B cell (primary cell): Measurements from ENCODE around the gene CCDC102A. TPM values are rescaled to one million over a fixed set of nuclear protein-coding genes. Genes with fewer than 3 reads are reported as not detected.

Source experiments
- ATAC-seq: fragments of 200-7000 bp; cut with Tn5 transposase; one replicate; pipeline ENCODE4 v1.10.0; 2021; ENCODE audit warnings: low read depth, mild to moderate bottlenecking, moderate number of reproducible peaks, moderate library complexity
- CTCF ChIA-PET: fragments of 350-600 bp; sonication (Branson Sonifier 250); formaldehyde crosslinking; loops from one replicate; lab custom pipeline; 2021; ENCODE audit warnings: antibody characterized with exemption, inconsistent platforms; lab: Charles Lee
- POLR2A ChIA-PET: fragments of 350-600 bp; sonication (Branson Sonifier 250); formaldehyde crosslinking; loops from one replicate; lab custom pipeline; 2021; ENCODE audit warnings: antibody characterized with exemption; lab: Charles Lee
- DNase-seq: peaks from one replicate; pipeline ENCODE4 v3.0.0; 2013
- H2AFZ ChIP-seq: 2 replicates; pipeline ENCODE4 v1.6.1; 2012; ENCODE audit warnings: mild to moderate bottlenecking, low read depth, low read length; ENCODE audit not compliant: insufficient read depth, poor library complexity, severe bottlenecking
- H3K27ac ChIP-seq, 2 donors: 1 replicate in 1 of 2; 2 replicates in 1 of 2; pipeline ENCODE4 v1.5.1; 2012 to 2013; ENCODE audit warnings: low read length in 2 of 2, mild to moderate bottlenecking in 2 of 2, moderate library complexity in 1 of 2
- H3K27me3 ChIP-seq, 4 experiments: fragments of 200-600 bp in 1 of 4; sonication (generic) in 1 of 4; replicated peaks in 1 of 4; 1 replicate in 2 of 4; 2 replicates in 2 of 4; pipeline versions ENCODE4 v1.6.1 to v1.7.0; 2013 to 2016; ENCODE audit warnings: low read length in 3 of 4, mild to moderate bottlenecking in 2 of 4, mixed read lengths in 1 of 4, moderate library complexity in 1 of 4; ENCODE audit not compliant: insufficient read depth in 4 of 4, control insufficient read depth in 3 of 4; ENCODE audit errors: control extremely low read depth in 1 of 4
- H3K36me3 ChIP-seq, 2 experiments: replicated peaks in 1 of 2; 1 replicate in 1 of 2; 2 replicates in 1 of 2; pipeline versions ENCODE4 v1.6.1 to v1.7.1; 2013; ENCODE audit warnings: low read length in 1 of 2; ENCODE audit not compliant: insufficient read depth in 2 of 2, control insufficient read depth in 1 of 2; ENCODE audit errors: control extremely low read depth in 1 of 2, extremely low read depth in 1 of 2
- H3K4me1 ChIP-seq, 2 donors: fragments of 200-600 bp in 1 of 2; sonication (generic) in 1 of 2; 1 replicate in 1 of 2; 2 replicates in 1 of 2; pipeline versions ENCODE4 v1.5.1 to v1.6.1; 2013 to 2017; ENCODE audit warnings: low read length in 2 of 2; ENCODE audit not compliant: control insufficient read depth in 2 of 2, insufficient read depth in 2 of 2
- H3K4me2 ChIP-seq: replicated peaks from 2 replicates; pipeline ENCODE3; 2012; ENCODE audit warnings: mild to moderate bottlenecking, low read depth, low read length; ENCODE audit not compliant: poor library complexity, severe bottlenecking
- H3K4me3 ChIP-seq, 5 experiments: fragments of 200-600 bp in 1 of 5; sonication (generic) in 1 of 5; 1 replicate in 3 of 5; 2 replicates in 2 of 5; pipeline versions ENCODE4 v1.5.1 to v1.7.0; 2011 to 2016; ENCODE audit warnings: low read length in 4 of 5, mild to moderate bottlenecking in 4 of 5, low read depth in 2 of 5, control low read depth in 1 of 5, moderate library complexity in 1 of 5; ENCODE audit not compliant: insufficient read depth in 1 of 5; ENCODE audit errors: control extremely low read depth in 1 of 5, extremely low read depth in 1 of 5
- H3K79me2 ChIP-seq: fragments of 200-600 bp; sonication (generic); one replicate; pipeline ENCODE4 v1.6.0; 2016; ENCODE audit warnings: low read length; ENCODE audit not compliant: control insufficient read depth, insufficient read depth
- H3K9ac ChIP-seq: fragments of 200-600 bp; sonication (generic); 2 replicates; pipeline ENCODE4 v1.6.1; 2017; ENCODE audit warnings: mild to moderate bottlenecking, low read length, moderate library complexity
- H3K9me3 ChIP-seq, 3 donors: one replicate each; pipeline versions ENCODE4 v1.6.1 to v1.7.1; 2013; ENCODE audit warnings: low read length in 2 of 3; ENCODE audit not compliant: control insufficient read depth in 2 of 3, insufficient read depth in 1 of 3; ENCODE audit errors: control extremely low read depth in 1 of 3
- H4K20me1 ChIP-seq: 2 replicates; pipeline ENCODE4 v1.6.0; 2012; ENCODE audit warnings: mild to moderate bottlenecking, low read length; ENCODE audit not compliant: insufficient read depth, control insufficient read depth, poor library complexity, severe bottlenecking
- H3K27ac Mint-ChIP-seq: one replicate; pipeline ENCODE4 v1.8.0; 2021; ENCODE audit warnings: mixed read lengths
- H3K27me3 Mint-ChIP-seq: one replicate; pipeline ENCODE4 v1.8.0; 2021; ENCODE audit warnings: mixed read lengths
- H3K4me1 Mint-ChIP-seq: one replicate; pipeline ENCODE4 v1.8.0; 2021; ENCODE audit warnings: mixed read lengths
- H3K4me3 Mint-ChIP-seq: one replicate; pipeline ENCODE4 v1.8.0; 2021; ENCODE audit warnings: mixed read lengths
- H3K9me3 Mint-ChIP-seq: one replicate; pipeline ENCODE4 v1.8.0; 2022; ENCODE audit warnings: mixed read lengths; ENCODE audit not compliant: insufficient read depth
- EZH2 ChIP-seq: IDR thresholded peaks from 2 replicates; pipeline ENCODE4 v1.6.1; 2012; ENCODE audit warnings: borderline replicate concordance, low read depth, mild to moderate bottlenecking, moderate library complexity, low read length; ENCODE audit not compliant: insufficient read depth, poor library complexity, severe bottlenecking
- WGBS: methylation state at CpG from one replicate; pipeline ENCODE4 v1.1.5; 2013; ENCODE audit warnings: missing lambda C conversion rate; ENCODE audit not compliant: insufficient coverage; 5-methylcytosine and 5-hydroxymethylcytosine counted together
- intact Hi-C: fragments of 100-400 bp; cut with micrococcal nuclease; formaldehyde crosslinking; loops from one replicate; pipeline ENCODE4 v1.10.0; 2022
- polyA plus RNA-seq: library from polyadenylated mRNA; depleted of rRNA; stranded (reverse); fragments of >200 nt; gene quantifications from 2 replicates; pipeline ENCODE4 v1.2.3, GENCODE V29; 2012
- total RNA-seq, 2 donors: library from RNA; stranded (reverse); fragments of 120-200 nt in 1 of 2; gene quantifications; 1 replicate in 1 of 2; 2 replicates in 1 of 2; pipeline versions ENCODE4 v1.2.3 to v1.2.4, GENCODE V29; 2013 to 2022
- TF ChIP-seq, protein P1 (sequence below): fragments of 200-600 bp; IDR thresholded peaks from one replicate; pipeline ENCODE4 v1.8.0; 2022; ENCODE audit warnings: antibody characterized with exemption, mild to moderate bottlenecking

Gene CCDC102A
- total and polyA plus RNA-seq, 2 donors (not counting 1 experiment from before 2014, with no cell fraction given) = 14.5 to 14.7 TPM

DNA sequence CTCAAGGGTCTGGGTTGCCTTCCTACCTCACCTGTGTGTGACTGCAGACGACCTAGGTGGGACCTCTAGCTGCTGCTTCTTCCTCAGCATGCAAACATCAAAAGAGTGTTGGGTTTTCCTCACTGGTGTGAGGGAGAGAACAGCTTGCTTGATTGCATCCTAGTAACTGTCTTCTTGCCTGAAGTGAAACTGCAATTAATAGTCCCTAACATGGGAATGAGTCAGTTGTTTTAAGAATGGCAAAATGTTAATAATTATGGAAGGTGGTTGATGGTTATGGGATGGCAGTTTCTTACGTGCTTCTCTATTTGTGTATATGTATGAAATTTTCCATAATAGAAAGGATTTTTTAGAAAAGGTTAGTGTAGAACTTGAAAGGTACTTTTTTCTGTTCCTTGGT, 68.0 kb downstream of the CCDC102A start:
- peaks cover 7 to 8% of the 10 kb centered on the region in 2 donors for H3K4me1 ChIP-seq
- Mint-ChIP-seq H3K4me3 (no peak overlapping the region), H3K9me3 (no peaks in the 10 kb centered on the region), H3K27ac (no peak overlapping the region), H3K4me1 (peaks cover 21% of the 10 kb centered on the region), H3K27me3 (no peaks in the 10 kb centered on the region)
- peaks cover 12 to 74% of the 10 kb centered on the region in 2 experiments for H3K36me3 ChIP-seq
- no peak overlapping the region for H3K9ac ChIP-seq
- ChIA-PET POLR2A (no interaction called here), CTCF (no interaction called here)
- peaks cover 16% of the 10 kb centered on the region for H3K79me2 ChIP-seq
- no peaks in the 10 kb centered on the region for H3K9me3 ChIP-seq
- no peak for DNase-seq
- no peak for ATAC-seq
- no peak for TF ChIP-seq EZH2
- TF ChIP-seq, protein P1, sequence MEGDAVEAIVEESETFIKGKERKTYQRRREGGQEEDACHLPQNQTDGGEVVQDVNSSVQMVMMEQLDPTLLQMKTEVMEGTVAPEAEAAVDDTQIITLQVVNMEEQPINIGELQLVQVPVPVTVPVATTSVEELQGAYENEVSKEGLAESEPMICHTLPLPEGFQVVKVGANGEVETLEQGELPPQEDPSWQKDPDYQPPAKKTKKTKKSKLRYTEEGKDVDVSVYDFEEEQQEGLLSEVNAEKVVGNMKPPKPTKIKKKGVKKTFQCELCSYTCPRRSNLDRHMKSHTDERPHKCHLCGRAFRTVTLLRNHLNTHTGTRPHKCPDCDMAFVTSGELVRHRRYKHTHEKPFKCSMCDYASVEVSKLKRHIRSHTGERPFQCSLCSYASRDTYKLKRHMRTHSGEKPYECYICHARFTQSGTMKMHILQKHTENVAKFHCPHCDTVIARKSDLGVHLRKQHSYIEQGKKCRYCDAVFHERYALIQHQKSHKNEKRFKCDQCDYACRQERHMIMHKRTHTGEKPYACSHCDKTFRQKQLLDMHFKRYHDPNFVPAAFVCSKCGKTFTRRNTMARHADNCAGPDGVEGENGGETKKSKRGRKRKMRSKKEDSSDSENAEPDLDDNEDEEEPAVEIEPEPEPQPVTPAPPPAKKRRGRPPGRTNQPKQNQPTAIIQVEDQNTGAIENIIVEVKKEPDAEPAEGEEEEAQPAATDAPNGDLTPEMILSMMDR = no peak
- 100% methylated on average over 1 of the region's 2 CpGs for WGBS
- no peak overlapping the region for H3K4me2 ChIP-seq
- peaks cover 19% of the 10 kb centered on the region for H4K20me1 ChIP-seq
- H3K27ac ChIP-seq = no peak overlapping the region
- no peaks in the 10 kb centered on the region for H3K27me3 ChIP-seq
- no peak overlapping the region for H3K4me3 ChIP-seq
- H2AFZ ChIP-seq = no peak overlapping the region
- intact Hi-C loops = no loop called here

DNA sequence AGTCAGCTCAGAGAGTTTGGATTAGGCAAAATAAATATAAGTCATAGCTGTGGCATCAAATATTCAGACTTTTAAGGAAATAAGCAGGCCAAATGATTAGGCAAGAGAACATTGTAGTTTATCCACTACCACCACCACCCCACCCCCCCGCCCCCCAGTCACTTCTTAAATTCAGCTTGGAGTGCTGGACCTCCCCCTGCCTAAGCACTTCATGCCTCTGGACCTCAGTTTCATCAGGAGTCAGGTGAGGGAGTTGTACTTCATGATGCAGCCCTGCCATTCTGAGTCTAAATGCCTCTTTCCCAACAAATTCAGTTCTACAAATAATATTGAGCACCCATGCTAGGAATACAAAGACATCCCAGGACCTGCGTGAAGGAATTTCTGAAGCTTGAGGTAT, 71.8 kb downstream of the CCDC102A start:
- Histone ChIP-seq H2AFZ (no peak overlapping the region), H3K27me3 (no peaks in the 10 kb centered on the region), H3K79me2 (peaks cover 28% of the 10 kb centered on the region), H3K27ac (no peak overlapping the region), H3K4me3 (no peak overlapping the region), H3K4me1 (peaks cover 12% of the 10 kb centered on the region in 2 donors), H3K9me3 (no peaks in the 10 kb centered on the region), H3K9ac (no peak overlapping the region), H3K36me3 (peaks cover 12 to 47% of the 10 kb centered on the region in 2 experiments), H3K4me2 (no peak overlapping the region), H4K20me1 (peaks cover 19% of the 10 kb centered on the region)
- DNase-seq (no peak), ATAC-seq (no peak)
- Mint-ChIP-seq H3K9me3 (no peaks in the 10 kb centered on the region), H3K27ac (no peak overlapping the region), H3K27me3 (no peaks in the 10 kb centered on the region), H3K4me3 (peak overlapping the region; percentile 100), H3K4me1 (peaks cover 29% of the 10 kb centered on the region)
- no CpG with 5 or more reads among the region's 2 CpGs for WGBS
- ChIA-PET POLR2A (no interaction called here), CTCF (interaction anchor here (0.8 to 1.4 kb wide), 3 partner anchors 47 to 60 kb away, joined by 4 read pairs; no protein-coding TSS in a partner anchor)
- TF ChIP-seq, protein P1 = no peak
- TF ChIP-seq EZH2 = no peak
- intact Hi-C loops = loop anchor here (5.0 kb wide), 3 partner anchors 68 to 538 kb away; partner anchors contain the start of genes PSME3IP1, RSPRY1, USB1 and ZNF319
